GM12878 (cell line): ENCODE measurements around the gene C5AR2. TPM values are rescaled to one million over a fixed set of nuclear protein-coding genes. Genes with fewer than 3 reads are reported as not detected.

Source experiments
- ATAC-seq: fragments of 200-7000 bp; cut with Tn5 transposase; 3 replicates; pipeline ENCODE4 v1.9.1; 2020; ENCODE audit warnings: mild to moderate bottlenecking, moderate library complexity
- BruUV-seq: library from RNA; stranded (reverse); fragments of 400-500 nt; replicated peaks from 2 replicates; lab custom pipeline; 2021; lab: Mats Ljungman, UMichigan
- CTCF ChIA-PET: fragments of 300-600 bp; sonication (Branson Sonifier 250); formaldehyde crosslinking; extraction: SDS; loops from one replicate; lab custom pipeline; 2021; ENCODE audit warnings: inconsistent platforms; lab: Yijun Ruan, JAX
- POLR2A ChIA-PET: fragments of 350-600 bp; formaldehyde crosslinking; extraction: SDS; loops from one replicate; lab custom pipeline; 2021; ENCODE audit warnings: inconsistent platforms; lab: Charles Lee
- RAD21 ChIA-PET: fragments of 300-600 bp; sonication (Branson Sonifier 250); formaldehyde crosslinking; loops from one replicate; lab custom pipeline; 2023; ENCODE audit warnings: antibody characterized with exemption; ENCODE audit not compliant: unreplicated experiment; lab: Charles Lee
- SMC1A ChIA-PET: fragments of 300-600 bp; sonication (Branson Sonifier 250); formaldehyde crosslinking; loops from one replicate; lab custom pipeline; 2023; ENCODE audit not compliant: unreplicated experiment, uncharacterized antibody; lab: Charles Lee
- DNase-seq: peaks from one replicate; pipeline ENCODE4 v3.0.0-alpha.2; 2011; ENCODE audit warnings: low read depth, low spot score
- FAIRE-seq: peaks from 3 replicates; lab custom pipeline; 2011; peaks lifted over from hg19 to GRCh38; lab: Jason Lieb, UNC
- H2AFZ ChIP-seq: 2 replicates; pipeline ENCODE4 v1.6.0; 2011; ENCODE audit warnings: low read depth, low read length, control low read depth; ENCODE audit not compliant: control insufficient read depth
- H3K27ac ChIP-seq: 2 replicates; pipeline ENCODE4 v1.5.1; 2011; ENCODE audit warnings: control low read depth; ENCODE audit not compliant: control insufficient read depth, insufficient read depth
- H3K27me3 ChIP-seq, 2 experiments: replicated peaks in 1 of 2; 2 replicates each; pipeline versions ENCODE4 v1.6.0 to v1.6.1; 2011; ENCODE audit warnings: low read length in 1 of 2; ENCODE audit not compliant: control insufficient read depth in 2 of 2, insufficient read depth in 2 of 2
- H3K36me3 ChIP-seq, 2 experiments: 2 replicates each; pipeline ENCODE4 v1.5.1; 2011; ENCODE audit warnings: low read length in 1 of 2; ENCODE audit not compliant: control insufficient read depth in 2 of 2, insufficient read depth in 2 of 2
- H3K4me1 ChIP-seq: 2 replicates; pipeline ENCODE4 v1.6.1; 2011; ENCODE audit warnings: mild to moderate bottlenecking, low read length, moderate library complexity, mixed read lengths; ENCODE audit not compliant: control insufficient read depth, insufficient read depth
- H3K4me2 ChIP-seq: 2 replicates; pipeline ENCODE4 v1.6.0; 2011; ENCODE audit warnings: control low read depth; ENCODE audit not compliant: control insufficient read depth, insufficient read depth
- H3K4me3 ChIP-seq: fragments of 200-600 bp; sonication (generic); 2 replicates; pipeline ENCODE4 v1.5.1; 2016
- H3K79me2 ChIP-seq: 2 replicates; pipeline ENCODE4 v1.6.0; 2011; ENCODE audit warnings: low read length; ENCODE audit not compliant: control insufficient read depth, insufficient read depth
- H3K9ac ChIP-seq: 2 replicates; pipeline ENCODE4 v1.8.0; 2011; ENCODE audit warnings: low read length, control low read depth, mixed read lengths; ENCODE audit not compliant: control insufficient read depth, insufficient read depth
- H3K9me3 ChIP-seq: replicated peaks from 3 replicates; pipeline ENCODE4 v1.5.1; 2011; ENCODE audit warnings: mild to moderate bottlenecking, low read length; ENCODE audit not compliant: control insufficient read depth, insufficient read depth
- H4K20me1 ChIP-seq: 2 replicates; pipeline ENCODE4 v1.6.0; 2011; ENCODE audit not compliant: control insufficient read depth, insufficient read depth
- ATF7 ChIP-seq: fragments of 450-650 bp; IDR thresholded peaks from 2 replicates; pipeline ENCODE4 v1.6.1; 2016; ENCODE audit warnings: low read depth, mild to moderate bottlenecking
- CBX3 ChIP-seq: fragments of 200-600 bp; sonication (generic); IDR thresholded peaks from 2 replicates; pipeline ENCODE4 v1.6.1; 2016; ENCODE audit warnings: low read depth, borderline replicate concordance
- EGR1 ChIP-seq, 2 experiments: IDR thresholded peaks; 1 replicate in 1 of 2; 2 replicates in 1 of 2; pipeline ENCODE4 v1.6.1; 2011 to 2012; ENCODE audit warnings: low read depth in 2 of 2, low read length in 2 of 2, borderline replicate concordance in 1 of 2, mild to moderate bottlenecking in 1 of 2, moderate library complexity in 1 of 2
- EP300 ChIP-seq, 2 experiments: fragments of 150-350 bp in 1 of 2; IDR thresholded peaks; 2 replicates each; pipeline ENCODE4 v1.6.1; 2011 to 2012; ENCODE audit warnings: low read depth in 2 of 2, low read length in 2 of 2, borderline replicate concordance in 1 of 2, improper control_type of control experiment in 1 of 2, inconsistent platforms in 1 of 2; ENCODE audit not compliant: control insufficient read depth in 1 of 2
- HDAC6 ChIP-seq: fragments of 200-600 bp; sonication (generic); IDR thresholded peaks from one replicate; pipeline ENCODE4 v1.8.0; 2017; ENCODE audit warnings: antibody characterized with exemption; ENCODE audit not compliant: unreplicated experiment
- IRF4 ChIP-seq: IDR thresholded peaks from 2 replicates; pipeline ENCODE4 v1.6.1; 2011; ENCODE audit warnings: low read depth, low read length
- KAT2A ChIP-seq: conservative IDR thresholded peaks from 2 replicates; pipeline ENCODE4 v1.6.1; 2011; ENCODE audit warnings: low read depth, low read length; ENCODE audit not compliant: control insufficient read depth
- KDM1A ChIP-seq: fragments of 200-600 bp; sonication (generic); IDR thresholded peaks from 2 replicates; pipeline ENCODE4 v1.6.1; 2016; ENCODE audit warnings: borderline replicate concordance
- MTA2 ChIP-seq: fragments of 450-650 bp; IDR thresholded peaks from 2 replicates; pipeline ENCODE4 v1.6.1; 2016; ENCODE audit warnings: low read depth, mild to moderate bottlenecking, moderate library complexity
- MYB ChIP-seq: fragments of 150-350 bp; IDR thresholded peaks from 2 replicates; pipeline ENCODE4 v1.6.1; 2014; ENCODE audit warnings: mild to moderate bottlenecking, low read depth, low read length, borderline replicate concordance
- NRF1 ChIP-seq: conservative IDR thresholded peaks from 2 replicates; pipeline ENCODE4 v1.6.1; 2011; ENCODE audit warnings: mild to moderate bottlenecking, low read depth, low read length, improper control_type of control experiment
- POLR2AphosphoS2 ChIP-seq: IDR thresholded peaks from 2 replicates; pipeline ENCODE4 v1.6.1; 2011; ENCODE audit warnings: low read depth, mild to moderate bottlenecking, low read length, improper control_type of control experiment, moderate library complexity
- RCOR1 ChIP-seq: conservative IDR thresholded peaks from 2 replicates; pipeline ENCODE4 v1.6.1; 2012; ENCODE audit warnings: low read depth, low read length, improper control_type of control experiment
- SMC3 ChIP-seq: IDR thresholded peaks from 2 replicates; pipeline ENCODE4 v1.6.1; 2011; ENCODE audit warnings: low read length, improper control_type of control experiment, borderline replicate concordance
- STAT1 ChIP-seq: fragments of 450-650 bp; conservative IDR thresholded peaks from 2 replicates; pipeline ENCODE4 v1.6.1; 2014; ENCODE audit warnings: antibody characterized with exemption, mild to moderate bottlenecking
- TBL1XR1 ChIP-seq: IDR thresholded peaks from 2 replicates; pipeline ENCODE4 v1.6.1; 2012; ENCODE audit warnings: low read depth, low read length, improper control_type of control experiment
- WGBS: methylation state at CpG from one replicate; pipeline ENCODE4 v1.1.6; 2016; ENCODE audit warnings: low lambda C conversion rate; ENCODE audit not compliant: insufficient replicate concordance, insufficient coverage; ENCODE audit errors: missing lambda C conversion rate; 5-methylcytosine and 5-hydroxymethylcytosine counted together
- in situ Hi-C: fragments of 300-500 bp; cut with MboI; formaldehyde crosslinking; loops from 9 replicates; pipeline ENCODE4 v1.14.3; 2018; ENCODE audit warnings: mixed read lengths
- intact Hi-C: fragments of 100-400 bp; cut with micrococcal nuclease; formaldehyde crosslinking; loops from one replicate; pipeline ENCODE4 v1.14.2; 2022; ENCODE audit not compliant: unreplicated experiment
- polyA plus RNA-seq, 11 experiments: library from polyadenylated mRNA; depleted of rRNA in 4 of 11; unstranded in 6 of 11; stranded (reverse) in 5 of 11; fragments of >200 nt; fragmentation: Nextera tagmentation in 4 of 11; fragmentation: Illumina TruSeq in 1 of 11; extraction: Ambion mirVana in 4 of 11; extraction: Trizol in 1 of 11; gene quantifications; 1 replicate in 1 of 11; 2 replicates in 10 of 11; pipeline versions ENCODE4 v1.2.1 to v1.2.3, GENCODE V29; 2011 to 2016; ENCODE audit warnings: inconsistent platforms in 2 of 11, missing spikeins in 2 of 11, low read depth in 1 of 11
- total RNA-seq, 4 experiments: library from RNA; depleted of rRNA in 3 of 4; stranded (reverse); fragments of >200 nt in 3 of 4; fragmentation: Illumina TruSeq in 1 of 4; extraction: Trizol in 1 of 4; gene quantifications; 2 replicates each; pipeline versions ENCODE4 v1.2.1 to v1.2.3, GENCODE V29; 2013 to 2021
- TF ChIP-seq, protein P1 (sequence below): IDR thresholded peaks from 2 replicates; pipeline ENCODE4 v1.6.1; 2011; ENCODE audit warnings: low read depth, mild to moderate bottlenecking, low read length, moderate library complexity, borderline replicate concordance; ENCODE audit errors: extremely low read depth
- TF ChIP-seq, protein P2 (sequence below): fragments of 450-650 bp; IDR thresholded peaks from 2 replicates; pipeline ENCODE4 v1.6.1; 2017; ENCODE audit warnings: antibody characterized with exemption, mild to moderate bottlenecking, moderate library complexity

The C5AR2 gene
- total and polyA plus RNA-seq, 10 of the 15 experiments (the other 5 are each of a cell fraction or from before 2014, with no cell fraction given) = 0.01 TPM; not detected in 9

DNA sequence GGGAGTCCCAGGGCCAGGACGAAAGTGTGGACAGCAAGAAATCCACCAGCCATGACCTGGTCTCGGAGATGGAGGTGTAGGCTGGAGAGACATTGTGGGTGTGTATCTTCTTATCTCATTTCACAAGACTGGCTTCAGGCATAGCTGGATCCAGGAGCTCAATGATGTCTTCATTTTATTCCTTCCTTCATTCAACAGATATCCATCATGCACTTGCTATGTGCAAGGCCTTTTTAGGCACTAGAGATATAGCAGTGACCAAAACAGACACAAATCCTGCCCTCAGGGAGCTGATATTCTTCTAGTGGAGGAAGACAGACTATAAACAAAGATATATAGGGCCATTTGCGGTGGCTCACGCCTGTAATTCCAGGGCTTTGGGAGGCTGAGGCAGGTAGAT, 9.8 kb downstream of the C5AR2 start:
- no peak for FAIRE-seq
- SMC1A ChIA-PET = no interaction called here

DNA sequence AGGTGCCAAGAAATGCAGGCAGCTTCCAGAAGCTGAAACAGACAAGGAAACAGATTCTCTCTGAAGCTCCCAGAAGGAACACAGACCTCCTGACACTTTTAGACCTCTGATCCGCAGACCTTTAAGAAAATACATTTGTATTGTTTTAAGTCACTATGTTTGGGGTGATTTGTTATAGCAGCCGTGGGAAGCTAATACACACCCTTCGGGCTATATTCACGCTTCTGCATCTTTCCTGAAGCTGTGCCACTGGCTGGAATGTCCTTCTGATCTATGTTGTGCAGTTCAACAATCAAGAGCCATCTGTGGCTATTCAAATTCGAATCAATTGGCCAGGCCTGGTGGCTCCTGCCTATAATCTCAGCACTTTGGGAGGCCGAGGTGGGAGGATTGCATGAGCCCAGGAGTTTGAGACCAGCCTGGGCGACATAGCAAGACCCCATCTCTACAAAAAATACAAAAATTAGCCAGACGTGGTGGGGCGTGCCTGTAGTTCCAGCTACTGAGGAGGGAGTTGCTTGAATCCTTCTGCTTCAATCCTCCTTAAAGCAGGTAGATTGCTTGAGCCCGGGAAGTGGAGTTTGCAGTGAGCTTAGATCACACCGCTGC, 11.3 kb downstream of the C5AR2 start:
- BruUV-seq = no TSS peak
- intact Hi-C loops (no loop called here), in situ Hi-C loops (no loop called here)
- ChIA-PET CTCF (interaction anchor here (0.6 kb wide), 1 partner anchor 1209 kb away, joined by 3 read pairs; no protein-coding TSS in a partner anchor), SMC1A (interaction anchor here (0.6 kb wide), 1 partner anchor 44 kb away, joined by 3 read pairs; no protein-coding TSS in a partner anchor), RAD21 (no interaction called here), POLR2A (no interaction called here)
- Histone ChIP-seq H3K27ac (no peak overlapping the region), H2AFZ (no peak overlapping the region), H3K4me2 (no peak overlapping the region), H3K4me1 (no peaks in the 10 kb centered on the region), H3K9me3 (no peaks in the 10 kb centered on the region), H3K36me3 (no peaks in the 10 kb centered on the region), H3K4me3 (no peak overlapping the region), H3K9ac (no peak overlapping the region), H4K20me1 (no peaks in the 10 kb centered on the region), H3K27me3 (no peaks in the 10 kb centered on the region), H3K79me2 (no peaks in the 10 kb centered on the region)
- DNase-seq = no peak
- FAIRE-seq = no peak
- ATAC-seq = no peak
- 43% methylated on average over 11 of the region's 11 CpGs for WGBS
- TF ChIP-seq HDAC6 = no peak
- TF ChIP-seq, protein P1, sequence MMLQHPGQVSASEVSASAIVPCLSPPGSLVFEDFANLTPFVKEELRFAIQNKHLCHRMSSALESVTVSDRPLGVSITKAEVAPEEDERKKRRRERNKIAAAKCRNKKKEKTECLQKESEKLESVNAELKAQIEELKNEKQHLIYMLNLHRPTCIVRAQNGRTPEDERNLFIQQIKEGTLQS = no peak
- no peak for TF ChIP-seq MTA2
- no peak for TF ChIP-seq ATF7
- TF ChIP-seq MYB = no peak
- TF ChIP-seq, protein P2, sequence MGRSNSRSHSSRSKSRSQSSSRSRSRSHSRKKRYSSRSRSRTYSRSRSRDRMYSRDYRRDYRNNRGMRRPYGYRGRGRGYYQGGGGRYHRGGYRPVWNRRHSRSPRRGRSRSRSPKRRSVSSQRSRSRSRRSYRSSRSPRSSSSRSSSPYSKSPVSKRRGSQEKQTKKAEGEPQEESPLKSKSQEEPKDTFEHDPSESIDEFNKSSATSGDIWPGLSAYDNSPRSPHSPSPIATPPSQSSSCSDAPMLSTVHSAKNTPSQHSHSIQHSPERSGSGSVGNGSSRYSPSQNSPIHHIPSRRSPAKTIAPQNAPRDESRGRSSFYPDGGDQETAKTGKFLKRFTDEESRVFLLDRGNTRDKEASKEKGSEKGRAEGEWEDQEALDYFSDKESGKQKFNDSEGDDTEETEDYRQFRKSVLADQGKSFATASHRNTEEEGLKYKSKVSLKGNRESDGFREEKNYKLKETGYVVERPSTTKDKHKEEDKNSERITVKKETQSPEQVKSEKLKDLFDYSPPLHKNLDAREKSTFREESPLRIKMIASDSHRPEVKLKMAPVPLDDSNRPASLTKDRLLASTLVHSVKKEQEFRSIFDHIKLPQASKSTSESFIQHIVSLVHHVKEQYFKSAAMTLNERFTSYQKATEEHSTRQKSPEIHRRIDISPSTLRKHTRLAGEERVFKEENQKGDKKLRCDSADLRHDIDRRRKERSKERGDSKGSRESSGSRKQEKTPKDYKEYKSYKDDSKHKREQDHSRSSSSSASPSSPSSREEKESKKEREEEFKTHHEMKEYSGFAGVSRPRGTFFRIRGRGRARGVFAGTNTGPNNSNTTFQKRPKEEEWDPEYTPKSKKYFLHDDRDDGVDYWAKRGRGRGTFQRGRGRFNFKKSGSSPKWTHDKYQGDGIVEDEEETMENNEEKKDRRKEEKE = no peak
- TF ChIP-seq POLR2AphosphoS2 = no peak
- no peak for TF ChIP-seq RCOR1

More for the DNA sequence above, 9.8 kb downstream of the C5AR2 start:
- no peaks in the 10 kb centered on the region for H3K4me1 ChIP-seq
- H3K9ac ChIP-seq = no peak overlapping the region
- TF ChIP-seq NRF1 (no peak), EGR1 (IDR thresholded peaks at IDR 0.05; ENCODE audit: borderline replicate concordance in 1 of 2, low read depth in 2 of 2, low read length in 2 of 2) (no peak), KAT2A (no peak), IRF4 (no peak), STAT1 (no peak), EP300 (IDR thresholded peaks at IDR 0.05; ENCODE audit: borderline replicate concordance in 1 of 2, control insufficient read depth in 1 of 2, low read depth in 2 of 2, low read length in 2 of 2) (no peak), CBX3 (no peak), KDM1A (no peak), SMC3 (no peak), TBL1XR1 (no peak)
- no peak overlapping the region for H3K4me2 ChIP-seq
- H3K79me2 ChIP-seq = no peaks in the 10 kb centered on the region
- H3K9me3 ChIP-seq = no peaks in the 10 kb centered on the region
- in situ Hi-C loops (no loop called here), intact Hi-C loops (no loop called here)
- BruUV-seq = no TSS peak
- DNase-seq (no peak), ATAC-seq (no peak)
- ChIA-PET RAD21 (no interaction called here), CTCF (no interaction called here), POLR2A (no interaction called here)
- no peaks in the 10 kb centered on the region for H3K36me3 ChIP-seq
- H2AFZ ChIP-seq = no peak overlapping the region
- no peaks in the 10 kb centered on the region for H4K20me1 ChIP-seq
- no peaks in the 10 kb centered on the region for H3K27me3 ChIP-seq
- H3K4me3 ChIP-seq = no peak overlapping the region
- H3K27ac ChIP-seq = no peak overlapping the region
- WGBS = 57% methylated on average over 4 of the region's 4 CpGs
